Measurements from ENCODE around the gene GCN1. TPM values are rescaled to one million over a fixed set of nuclear protein-coding genes. Genes with fewer than 3 reads are reported as not detected.

Gene GCN1
- total RNA-seq (100 to 1,000 TPM; 132 to 133 TPM), polyA plus RNA-seq (10 to 100 TPM; 14.9 to 28.3 (median 23.8) TPM), total RNA-seq (239 to 565 (median 329) reads per million in 6 experiments)

GRCh38 chr12:120194534-120195395, at the start of gene GCN1:
GCN1 (minus strand) TSS chr12:120194715; CDS start chr12:120194697, 18 bp downstream.
- peak; percentile 93 for ATAC-seq
- H3K36me3 Mint-ChIP-seq = peaks cover 0 to 53% (median 10%) of the 10 kb centered on the region in 3 donors
- H3K4me3 Mint-ChIP-seq = peak within 1 kb of the TSS; percentile 78 to 95 (median 90)
- H3K4me1 Mint-ChIP-seq = peaks cover 12 to 57% (median 40%) of the 10 kb centered on the region in 4 donors
- H3K9me3 Mint-ChIP-seq = no peaks in the 10 kb centered on the region
- peak; percentile 78 to 92 (median 88) for DNase-seq
- POLR2A ChIA-PET = interaction anchor here (0.6 to 1.4 kb wide), 4 partner anchors 11 to 74 kb away, joined by 3 read pairs; no protein-coding TSS in a partner anchor
- H3K27ac Mint-ChIP-seq = peak within 1 kb of the TSS; percentile 85 to 98 (median 94)
- H3K27me3 Mint-ChIP-seq = no peaks in the 10 kb centered on the region

- peak overlapping the region in 6 of 10 donors; percentile 2 to 65 (median 50) for H3K27ac Mint-ChIP-seq
Measured at GRCh38 chr12:120242971-120243699, 48.6 kb upstream of the GCN1 start.

GRCh38 chr12:120242275-120242799, 47.8 kb upstream of the GCN1 start:
- no peak for ATAC-seq
- peak overlapping the region in 1 of 10 donors; percentile 24 for H3K4me3 Mint-ChIP-seq

More at GRCh38 chr12:120242971-120243699, 48.6 kb upstream of the GCN1 start:
- DNase-seq (no peak), ATAC-seq (no peak)
- H3K9me3 Mint-ChIP-seq = no peaks in the 10 kb centered on the region
- peak overlapping the region in 2 of 10 donors; percentile 29 to 63 for H3K4me3 Mint-ChIP-seq
- peaks cover 0 to 23% (median 0%) of the 10 kb centered on the region in 3 donors for H3K36me3 Mint-ChIP-seq
- POLR2A ChIA-PET = interaction anchor here (0.8 to 14.8 kb wide), 7 partner anchors 10 to 49 kb away, joined by 4 to 207 read pairs (median 6); partner anchors contain the start of genes PXN, RNU4-1 and RNU4-2
- H3K27me3 Mint-ChIP-seq = no peaks in the 10 kb centered on the region
- H3K4me1 Mint-ChIP-seq = peaks cover 27 to 80% (median 76%) of the 10 kb centered on the region in 4 donors

GRCh38 chr12:120241561-120242274, 47.2 kb upstream of the GCN1 start:
- Mint-ChIP-seq H3K27ac (peak overlapping the region in 9 of 10 donors; percentile 31 to 90 (median 72)), H3K27me3 (no peaks in the 10 kb centered on the region), H3K4me1 (peaks cover 22 to 82% (median 75%) of the 10 kb centered on the region in 4 donors), H3K4me3 (peak overlapping the region in 7 of 10 donors; percentile 19 to 63 (median 45)), H3K36me3 (peaks cover 0 to 23% (median 0%) of the 10 kb centered on the region in 3 donors), H3K9me3 (no peaks in the 10 kb centered on the region)
- no peak for ATAC-seq
- POLR2A ChIA-PET = interaction anchor here (0.6 to 2.1 kb wide), 3 partner anchors 11 to 50 kb away, joined by 6 read pairs; partner anchors contain the start of genes RNU4-1 and RNU4-2
- no peak for DNase-seq

More at GRCh38 chr12:120242275-120242799, 47.8 kb upstream of the GCN1 start:
- Mint-ChIP-seq H3K4me1 (peaks cover 25 to 80% (median 76%) of the 10 kb centered on the region in 4 donors), H3K27ac (peak overlapping the region in 4 of 10 donors; percentile 13 to 74 (median 53)), H3K27me3 (no peaks in the 10 kb centered on the region), H3K36me3 (peaks cover 0 to 23% (median 0%) of the 10 kb centered on the region in 3 donors), H3K9me3 (no peaks in the 10 kb centered on the region)
- no peak for DNase-seq
- POLR2A ChIA-PET = interaction anchor here (0.9 to 14.8 kb wide), 5 partner anchors 10 to 50 kb away, joined by 5 to 207 read pairs (median 6); partner anchors contain the start of genes PXN, RNU4-1 and RNU4-2

GRCh38 chr12:120240495-120240833, 45.9 kb upstream of the GCN1 start:
- DNase-seq (no peak), ATAC-seq (no peak)
- Mint-ChIP-seq H3K27me3 (no peaks in the 10 kb centered on the region), H3K36me3 (peaks cover 0 to 21% (median 0%) of the 10 kb centered on the region in 3 donors), H3K27ac (peak overlapping the region in 5 of 10 donors; percentile 3 to 51 (median 41)), H3K4me3 (peak overlapping the region in 2 of 10 donors; percentile 14 to 23), H3K9me3 (no peaks in the 10 kb centered on the region), H3K4me1 (peaks cover 30 to 89% (median 82%) of the 10 kb centered on the region in 4 donors)
- POLR2A ChIA-PET = interaction anchor here (0.6 to 6.8 kb wide), 6 partner anchors 10 to 85 kb away, joined by 3 to 42 read pairs (median 7); partner anchors contain the start of genes PXN and RNU4-2

GRCh38 chr12:120239776-120240494, 45.4 kb upstream of the GCN1 start:
- no peaks in the 10 kb centered on the region for H3K27me3 Mint-ChIP-seq
- POLR2A ChIA-PET = interaction anchor here (0.7 to 6.8 kb wide), 7 partner anchors 11 to 51 kb away, joined by 3 to 42 read pairs (median 7); partner anchors contain the start of genes PXN and RNU4-2
- DNase-seq (no peak), ATAC-seq (peak in 1 of 2 donors; percentile 34)
- H3K9me3 Mint-ChIP-seq = no peaks in the 10 kb centered on the region
- H3K4me3 Mint-ChIP-seq = peak overlapping the region in 3 of 10 donors; percentile 21 to 63 (median 23)
- H3K4me1 Mint-ChIP-seq = peaks cover 31 to 91% (median 82%) of the 10 kb centered on the region in 4 donors
- peak overlapping the region in 6 of 10 donors; percentile 9 to 69 (median 42) for H3K27ac Mint-ChIP-seq
- H3K36me3 Mint-ChIP-seq = peaks cover 0 to 17% (median 0%) of the 10 kb centered on the region in 3 donors

GRCh38 chr12:120238839-120239445, 44.4 kb upstream of the GCN1 start:
- Mint-ChIP-seq H3K27ac (peak overlapping the region in 5 of 10 donors; percentile 4 to 65 (median 32)), H3K9me3 (no peaks in the 10 kb centered on the region), H3K4me1 (peaks cover 33 to 96% (median 86%) of the 10 kb centered on the region in 4 donors), H3K36me3 (peaks cover 0 to 12% (median 0%) of the 10 kb centered on the region in 3 donors), H3K27me3 (no peaks in the 10 kb centered on the region), H3K4me3 (peak overlapping the region in 1 of 10 donors; percentile 20)
- POLR2A ChIA-PET = interaction anchor here (0.7 to 6.8 kb wide), 8 partner anchors 11 to 78 kb away, joined by 3 to 42 read pairs (median 4); partner anchors contain the start of genes PXN and RNU4-2
- DNase-seq = no peak
- ATAC-seq = no peak

GRCh38 chr12:120238217-120238616, 43.7 kb upstream of the GCN1 start:
- POLR2A ChIA-PET = interaction anchor here (0.7 to 6.8 kb wide), 8 partner anchors 10 to 64 kb away, joined by 3 to 42 read pairs (median 6); partner anchors contain the start of genes PXN, RNU4-2 and SIRT4
- peak overlapping the region in 7 of 10 donors; percentile 12 to 78 (median 61) for H3K27ac Mint-ChIP-seq
- H3K4me1 Mint-ChIP-seq = peaks cover 37 to 96% (median 86%) of the 10 kb centered on the region in 4 donors
- H3K9me3 Mint-ChIP-seq = no peaks in the 10 kb centered on the region
- H3K4me3 Mint-ChIP-seq = peak overlapping the region in 3 of 10 donors; percentile 23 to 44 (median 38)
- peaks cover 0 to 9% (median 0%) of the 10 kb centered on the region in 3 donors for H3K36me3 Mint-ChIP-seq
- H3K27me3 Mint-ChIP-seq = no peaks in the 10 kb centered on the region
- DNase-seq (no peak), ATAC-seq (no peak)

GRCh38 chr12:120237360-120238171, 43.1 kb upstream of the GCN1 start:
- no peak for ATAC-seq
- no peak for DNase-seq
- no peaks in the 10 kb centered on the region for H3K9me3 Mint-ChIP-seq
- H3K4me3 Mint-ChIP-seq = peak overlapping the region in 7 of 10 donors; percentile 4 to 78 (median 25)
- POLR2A ChIA-PET = interaction anchor here (0.6 to 6.8 kb wide), 9 partner anchors 9 to 87 kb away, joined by 3 to 42 read pairs (median 7); partner anchors contain the start of genes PXN, RNU4-2 and SIRT4
- peak overlapping the region in 9 of 10 donors; percentile 15 to 80 (median 63) for H3K27ac Mint-ChIP-seq
- H3K36me3 Mint-ChIP-seq = peaks cover 0 to 7% (median 0%) of the 10 kb centered on the region in 3 donors
- no peaks in the 10 kb centered on the region for H3K27me3 Mint-ChIP-seq
- H3K4me1 Mint-ChIP-seq = peaks cover 39 to 96% (median 87%) of the 10 kb centered on the region in 4 donors
